ES-I3 (cell line): ENCODE results near the gene TAS2R8.
"Not testable (repeated sequence)": the region's sequence is repeated elsewhere in the genome, so short reads cannot be mapped to it uniquely, and the experiment has no call there.

Experiments
- H3K36me3 ChIP-seq: 2 replicates; pipeline ENCODE4 v1.6.1; 2013; ENCODE audit warnings: mild to moderate bottlenecking, low read length, control low read depth, moderate library complexity; ENCODE audit not compliant: insufficient read depth
- H3K4me1 ChIP-seq: 2 replicates; pipeline ENCODE4 v1.6.1; 2013; ENCODE audit warnings: mild to moderate bottlenecking, control low read depth, low read length; ENCODE audit not compliant: insufficient read depth
- H3K9ac ChIP-seq: 2 replicates; pipeline ENCODE4 v1.6.1; 2013; ENCODE audit warnings: low read depth, mild to moderate bottlenecking, low read length, moderate library complexity
- H3K9me3 ChIP-seq: 2 replicates; pipeline ENCODE4 v1.6.1; 2013; ENCODE audit warnings: mild to moderate bottlenecking, low read length, moderate library complexity; ENCODE audit not compliant: control insufficient read depth, insufficient read depth

Gene TAS2R8

DNA sequence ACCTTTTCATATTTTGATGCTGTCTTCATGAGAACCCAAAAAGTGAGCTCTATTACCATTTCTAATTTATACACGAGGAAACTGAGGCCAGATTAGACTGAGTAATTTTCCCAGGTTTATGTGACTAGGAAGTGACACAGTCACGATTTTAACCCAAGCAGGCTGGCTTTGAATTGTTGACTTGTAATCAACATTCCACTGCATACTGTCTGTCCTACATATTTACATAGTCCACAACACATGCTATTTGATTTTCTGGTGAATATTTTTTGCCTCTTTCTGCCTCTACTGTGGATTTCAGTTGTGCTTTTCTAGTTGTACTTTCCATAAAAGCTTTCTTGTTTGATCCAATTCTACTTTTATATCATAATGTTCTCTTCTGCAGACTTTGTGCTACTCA, 12.9 kb downstream of the TAS2R8 start:
- no peaks in the 10 kb centered on the region for H3K9me3 ChIP-seq
- no peaks in the 10 kb centered on the region for H3K36me3 ChIP-seq
- H3K4me1 ChIP-seq, result no peaks in the 10 kb centered on the region
- H3K9ac ChIP-seq, result no peak overlapping the region

- H3K4me1 ChIP-seq, H3K9me3 ChIP-seq, H3K9ac ChIP-seq, H3K36me3 ChIP-seq: not testable (repeated sequence)
Measured at GRCh38 chr12:10791769-10792168, 15.3 kb downstream of the TAS2R8 start.

DNA sequence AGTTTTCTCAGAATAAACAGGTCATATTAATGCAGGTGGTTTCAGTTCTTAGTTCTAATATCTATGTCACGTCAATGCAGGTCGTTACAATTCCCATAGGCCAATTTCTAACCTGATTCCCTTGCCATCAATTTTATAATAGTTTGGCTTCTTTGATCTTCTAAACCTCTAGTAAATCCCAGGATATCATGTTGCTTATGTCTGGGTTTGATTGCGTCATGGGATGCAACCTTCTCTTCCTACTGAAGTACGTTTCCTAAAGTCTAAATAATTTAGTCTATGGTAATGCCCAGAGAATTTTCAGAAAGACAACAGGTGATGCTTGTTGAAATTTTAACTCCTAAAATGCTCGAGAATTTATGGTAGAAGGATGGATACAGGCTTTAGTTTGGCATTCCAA, 23.8 kb downstream of the TAS2R8 start:
- Histone ChIP-seq H3K4me1 (no peaks in the 10 kb centered on the region), H3K9ac (no peak overlapping the region), H3K9me3 (no peaks in the 10 kb centered on the region), H3K36me3 (no peaks in the 10 kb centered on the region)

DNA sequence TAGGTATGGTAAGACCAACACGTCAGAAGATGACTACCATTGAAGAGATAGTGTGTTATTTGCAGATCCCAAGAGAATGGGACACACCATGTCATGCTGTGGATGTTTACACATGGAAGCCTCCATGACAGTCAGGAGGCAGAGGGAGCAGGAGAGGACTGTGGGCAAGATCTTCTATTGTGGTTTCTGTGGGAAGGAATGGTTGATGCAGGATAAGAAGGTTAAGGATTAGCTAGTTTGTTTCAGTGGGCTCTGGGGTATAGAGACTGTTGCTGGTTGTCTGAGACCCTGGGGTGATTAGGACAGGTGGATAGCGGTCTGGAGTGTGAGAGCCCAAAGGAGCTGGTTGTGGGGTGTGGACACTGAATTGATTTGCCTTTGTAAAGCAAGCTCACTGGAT, 28.0 kb downstream of the TAS2R8 start:
- H3K4me1 ChIP-seq, result no peaks in the 10 kb centered on the region
- no peak overlapping the region for H3K9ac ChIP-seq
- H3K36me3 ChIP-seq, result no peaks in the 10 kb centered on the region
- H3K9me3 ChIP-seq, result no peaks in the 10 kb centered on the region

- Histone ChIP-seq H3K9me3 (no peaks in the 10 kb centered on the region), H3K9ac (no peak overlapping the region), H3K4me1 (no peaks in the 10 kb centered on the region), H3K36me3 (no peaks in the 10 kb centered on the region)
Measured at GRCh38 chr12:10771132-10771733, 35.9 kb downstream of the TAS2R8 start.

DNA sequence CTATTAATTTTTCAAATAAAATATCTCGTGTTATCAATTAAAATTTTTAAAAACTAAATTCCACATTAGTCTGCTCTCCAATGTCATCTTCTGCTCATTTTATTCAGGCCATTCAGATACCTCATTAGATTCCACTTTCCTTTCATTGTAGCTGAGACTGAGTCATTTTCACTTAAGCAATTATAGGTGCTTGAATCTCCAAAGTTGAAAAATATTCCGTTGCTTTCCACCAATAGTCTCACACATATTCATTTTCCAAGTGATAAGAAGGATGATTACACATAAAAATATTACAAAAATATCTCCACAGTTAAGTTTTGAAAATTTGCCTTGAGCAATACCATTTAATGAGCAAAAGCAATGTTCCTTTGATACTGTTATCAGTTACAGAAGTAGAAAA, 47.4 kb downstream of the TAS2R8 start:
- Histone ChIP-seq H3K4me1 (no peaks in the 10 kb centered on the region), H3K9me3 (peaks cover 7% of the 10 kb centered on the region; the same call in 1 of the 2 replicates), H3K9ac (no peak overlapping the region), H3K36me3 (no peaks in the 10 kb centered on the region)

DNA sequence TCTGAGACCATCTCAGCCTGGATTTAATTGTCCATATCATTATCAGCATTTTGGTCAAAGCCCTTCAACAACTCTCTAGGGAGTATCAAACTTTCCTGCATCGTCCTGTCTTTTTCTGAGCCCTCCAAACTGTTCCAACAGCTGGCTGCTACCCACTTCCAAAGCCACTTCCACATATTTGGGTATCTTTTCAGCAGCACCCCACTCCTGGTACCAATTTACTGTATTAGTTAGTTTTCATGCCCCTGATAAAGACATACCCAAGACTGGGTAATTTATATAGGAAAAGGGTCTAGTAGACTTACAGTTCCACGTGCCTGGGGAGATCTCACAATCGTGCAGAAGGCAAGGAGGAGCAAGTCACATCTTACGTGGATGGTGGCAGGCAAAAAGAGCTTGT, 50.9 kb downstream of the TAS2R8 start:
- no peaks in the 10 kb centered on the region for H3K36me3 ChIP-seq

More for the DNA sequence above, 50.9 kb downstream of the TAS2R8 start:
- H3K4me1 ChIP-seq, result no peaks in the 10 kb centered on the region
- H3K9ac ChIP-seq, result no peak overlapping the region
- H3K9me3 ChIP-seq, result peaks cover 7% of the 10 kb centered on the region; the same call in 1 of the 2 replicates
